ENCODE data around the gene PHACTR1. TPM values are rescaled to one million over a fixed set of nuclear protein-coding genes. Genes with fewer than 3 reads are reported as not detected.

Gene PHACTR1
- total RNA-seq, 1 donor from 2014 or later: 0.49 TPM

DNA sequence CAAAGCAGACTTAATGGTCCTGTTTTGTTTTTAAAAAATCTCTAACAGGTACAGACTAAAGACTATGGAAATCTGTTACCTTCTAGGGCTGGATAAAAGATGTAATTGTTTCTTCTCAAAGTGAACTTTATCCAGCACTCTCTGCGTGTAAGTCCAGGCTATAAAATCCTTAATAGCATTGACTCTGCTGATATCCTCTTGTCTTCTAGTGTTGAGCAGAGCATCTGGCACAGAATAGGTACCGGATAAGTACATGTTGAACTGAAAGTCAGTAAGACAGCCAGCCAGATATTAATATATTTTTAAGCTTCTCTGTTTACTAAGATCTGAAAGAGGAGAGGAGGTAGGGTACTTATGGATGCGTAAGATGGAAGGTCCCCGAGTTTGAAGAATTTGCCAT, 349.5 kb downstream of the PHACTR1 start:
- DNase-seq (ENCODE audit: extremely low spot score in 2 of 2): no peak
- Histone ChIP-seq H3K9me3 (no peaks in the 10 kb centered on the region), H3K27me3 (no peaks in the 10 kb centered on the region), H3K4me1 (no peaks in the 10 kb centered on the region), H3K36me3 (no peaks in the 10 kb centered on the region), H3K27ac (no peak overlapping the region), H3K4me3 (no peak overlapping the region)
- TF ChIP-seq POLR2A (IDR thresholded peaks at IDR 0.05): no peak
- no peak for TF ChIP-seq CTCF (IDR thresholded peaks at IDR 0.05)
- TF ChIP-seq POLR2AphosphoS5 (IDR thresholded peaks at IDR 0.05; ENCODE audit: insufficient read depth in 1 of 2, low read depth in 1 of 2): no peak
- intact Hi-C loops (cut with DNase I): no loop called here

GRCh38 chr6:13066820-13067219, 350.3 kb downstream of the PHACTR1 start:
- H3K27me3 ChIP-seq: no peaks in the 10 kb centered on the region
- intact Hi-C loops (cut with DNase I): no loop called here
- DNase-seq (ENCODE audit: extremely low spot score in 2 of 2): no peak
- H3K9me3 ChIP-seq: no peaks in the 10 kb centered on the region
- H3K4me1 ChIP-seq: no peaks in the 10 kb centered on the region
- TF ChIP-seq POLR2A (IDR thresholded peaks at IDR 0.05): no peak
- TF ChIP-seq CTCF (IDR thresholded peaks at IDR 0.05): no peak
- no peak for TF ChIP-seq POLR2AphosphoS5 (IDR thresholded peaks at IDR 0.05; ENCODE audit: insufficient read depth in 1 of 2, low read depth in 1 of 2)
- H3K36me3 ChIP-seq: no peaks in the 10 kb centered on the region
- H3K27ac ChIP-seq: no peak overlapping the region
- no peak overlapping the region for H3K4me3 ChIP-seq

DNA sequence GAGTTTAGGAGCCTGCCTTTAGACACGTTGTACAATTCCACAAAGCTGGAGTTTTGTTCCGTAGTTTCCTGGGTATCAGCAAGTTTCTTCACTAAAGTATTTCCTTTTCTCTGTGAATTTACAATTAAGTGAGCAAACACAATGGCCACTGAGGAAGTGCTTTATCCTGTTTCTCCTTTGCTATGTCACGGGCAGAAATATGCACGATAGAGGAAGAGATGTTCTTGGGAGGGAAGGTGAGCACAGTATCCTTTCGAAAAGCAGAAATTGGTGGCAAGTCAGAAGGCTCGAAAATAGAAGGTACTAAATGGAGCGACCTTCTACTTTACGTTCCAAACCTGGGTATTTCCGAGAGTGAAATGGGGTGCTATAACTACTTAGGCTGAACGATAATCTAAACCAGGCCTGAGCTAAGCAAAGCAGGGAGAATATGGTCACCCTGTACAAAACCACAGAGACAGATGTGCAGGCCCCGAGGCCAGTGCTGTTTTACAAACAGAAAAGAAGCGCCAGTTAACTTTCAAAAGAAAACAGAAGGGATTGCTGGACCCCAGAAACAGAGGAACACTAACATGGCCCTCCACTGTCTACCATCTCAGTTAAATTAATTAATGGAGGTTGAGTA, 352.1 kb downstream of the PHACTR1 start:
- Histone ChIP-seq H3K36me3 (no peaks in the 10 kb centered on the region), H3K4me3 (no peak overlapping the region), H3K27me3 (no peaks in the 10 kb centered on the region), H3K4me1 (no peaks in the 10 kb centered on the region), H3K27ac (no peak overlapping the region), H3K9me3 (no peaks in the 10 kb centered on the region)
- TF ChIP-seq POLR2AphosphoS5 (IDR thresholded peaks at IDR 0.05; ENCODE audit: insufficient read depth in 1 of 2, low read depth in 1 of 2) (no peak), POLR2A (IDR thresholded peaks at IDR 0.05) (no peak), CTCF (IDR thresholded peaks at IDR 0.05) (no peak)
- no peak for DNase-seq (ENCODE audit: extremely low spot score in 2 of 2)
- intact Hi-C loops (cut with DNase I): no loop called here

DNA sequence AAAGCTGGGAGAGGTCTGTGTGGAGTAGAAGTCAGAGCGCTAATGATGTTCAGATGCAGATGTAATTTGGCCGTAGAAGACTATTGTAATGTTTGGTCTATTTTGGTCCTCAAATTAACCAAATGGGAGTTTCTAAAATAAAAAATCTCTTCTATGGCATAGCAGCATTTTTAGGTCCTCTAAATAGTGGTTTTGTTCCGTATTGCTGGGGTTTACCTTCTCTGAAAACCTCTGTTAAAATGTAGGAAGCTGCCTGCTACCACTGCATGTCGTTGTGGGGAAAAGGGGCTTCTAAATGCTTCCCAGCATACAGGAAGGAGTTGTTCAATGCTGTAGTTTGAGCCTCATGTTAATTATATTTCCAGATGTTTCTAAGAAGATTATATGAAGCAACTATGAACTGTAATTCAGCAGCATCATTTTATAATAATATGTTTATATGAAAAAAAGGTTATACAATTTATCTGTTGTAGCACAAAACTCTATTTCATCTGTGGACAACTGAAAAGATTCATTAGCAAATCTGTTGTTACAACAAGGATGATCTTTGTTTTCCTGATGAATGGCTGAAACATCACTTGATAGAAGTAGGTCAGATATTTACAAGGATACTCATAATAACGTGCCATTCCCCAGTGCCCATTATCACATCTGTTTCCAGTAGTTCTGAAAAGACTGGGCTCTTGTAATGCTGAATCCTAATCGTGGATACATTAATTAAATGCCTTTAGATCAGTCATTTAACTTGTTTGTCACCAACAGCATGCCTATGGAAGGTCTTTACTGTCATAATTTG, 355.2 kb downstream of the PHACTR1 start:
- Histone ChIP-seq H3K36me3 (no peaks in the 10 kb centered on the region), H3K27ac (no peak overlapping the region), H3K4me1 (no peaks in the 10 kb centered on the region), H3K27me3 (no peaks in the 10 kb centered on the region), H3K4me3 (no peak overlapping the region), H3K9me3 (no peaks in the 10 kb centered on the region)
- TF ChIP-seq POLR2AphosphoS5 (IDR thresholded peaks at IDR 0.05; ENCODE audit: insufficient read depth in 1 of 2, low read depth in 1 of 2): no peak
- TF ChIP-seq POLR2A (IDR thresholded peaks at IDR 0.05): no peak
- no peak for TF ChIP-seq CTCF (IDR thresholded peaks at IDR 0.05)
- DNase-seq (ENCODE audit: extremely low spot score in 2 of 2): no peak
- intact Hi-C loops (cut with DNase I): no loop called here
